AG04450 (cell line): ENCODE data around the gene SORCS2. TPM values are rescaled to one million over a fixed set of nuclear protein-coding genes. Genes with fewer than 3 reads are reported as not detected.

ENCODE experiments used
- CTCF ChIA-PET: fragments of 300-600, 350-600 bp; formaldehyde crosslinking; extraction: SDS; loops from one replicate; lab custom pipeline; 2022; ENCODE audit warnings: antibody characterized with exemption, inconsistent platforms; lab: Charles Lee
- POLR2A ChIA-PET: fragments of 350-600 bp; formaldehyde crosslinking; extraction: SDS; loops from one replicate; lab custom pipeline; 2021; ENCODE audit warnings: antibody characterized with exemption, inconsistent platforms; lab: Yijun Ruan, JAX
- DNase-seq: peaks from one replicate; pipeline ENCODE4 v3.0.0-alpha.2; 2011; ENCODE audit warnings: low read depth, low spot score
- H3K27ac ChIP-seq: one replicate; pipeline ENCODE4 v1.5.1; 2012; ENCODE audit warnings: low read depth, low read length, control low read depth
- H3K27me3 ChIP-seq: one replicate; pipeline ENCODE4 v1.6.0; 2012; ENCODE audit warnings: low read length; ENCODE audit not compliant: control insufficient read depth, insufficient read depth
- H3K4me3 ChIP-seq: 2 replicates; pipeline ENCODE4 v1.5.1; 2011; ENCODE audit warnings: mild to moderate bottlenecking, low read depth, low read length, control low read depth
- H3K9me3 ChIP-seq: 2 replicates; pipeline ENCODE4 v1.5.1; 2012; ENCODE audit warnings: low read length; ENCODE audit not compliant: control insufficient read depth, insufficient read depth
- polyA minus RNA-seq: library from RNA; depleted of rRNA, polyadenylated mRNA; stranded (reverse); fragments of >200 nt; gene quantifications from 2 replicates; pipeline ENCODE4 v1.2.3, GENCODE V29; 2011; rRNA and poly(A)+ RNA removed
- polyA plus RNA-seq: library from polyadenylated mRNA; depleted of rRNA; stranded (reverse); fragments of >200 nt; gene quantifications from 2 replicates; pipeline ENCODE4 v1.2.3, GENCODE V29; 2011; rRNA removed
- TF ChIP-seq, protein P1 (sequence below): IDR thresholded peaks from 2 replicates; pipeline ENCODE4 v1.5.1; 2011; ENCODE audit warnings: low read depth, low read length, control low read depth, inconsistent platforms

The SORCS2 gene
- polyA plus RNA-seq (0.29 and 0.65 TPM in 2 replicates), polyA minus RNA-seq (0.48 and 1.2 TPM in 2 replicates)

GRCh38 chr4:7192252-7193029 is at the start of gene SORCS2:
TSS of gene SORCS2 (plus strand) at chr4:7192538.
- Histone ChIP-seq H3K27me3 (peaks cover 65% of the 10 kb centered on the region), H3K27ac (no peak within 1 kb of the TSS), H3K4me3 (peak within 1 kb of the TSS; percentile 43), H3K9me3 (no peaks in the 10 kb centered on the region; the same call in 1 of the 2 replicates)
- no peak for DNase-seq
- ChIA-PET POLR2A (no interaction called here), CTCF (interaction anchor here (0.6 to 1.9 kb wide), 11 partner anchors 9 to 530 kb away, joined by 3 to 31 read pairs (median 5); no protein-coding TSS in a partner anchor)
- TF ChIP-seq, protein P1, sequence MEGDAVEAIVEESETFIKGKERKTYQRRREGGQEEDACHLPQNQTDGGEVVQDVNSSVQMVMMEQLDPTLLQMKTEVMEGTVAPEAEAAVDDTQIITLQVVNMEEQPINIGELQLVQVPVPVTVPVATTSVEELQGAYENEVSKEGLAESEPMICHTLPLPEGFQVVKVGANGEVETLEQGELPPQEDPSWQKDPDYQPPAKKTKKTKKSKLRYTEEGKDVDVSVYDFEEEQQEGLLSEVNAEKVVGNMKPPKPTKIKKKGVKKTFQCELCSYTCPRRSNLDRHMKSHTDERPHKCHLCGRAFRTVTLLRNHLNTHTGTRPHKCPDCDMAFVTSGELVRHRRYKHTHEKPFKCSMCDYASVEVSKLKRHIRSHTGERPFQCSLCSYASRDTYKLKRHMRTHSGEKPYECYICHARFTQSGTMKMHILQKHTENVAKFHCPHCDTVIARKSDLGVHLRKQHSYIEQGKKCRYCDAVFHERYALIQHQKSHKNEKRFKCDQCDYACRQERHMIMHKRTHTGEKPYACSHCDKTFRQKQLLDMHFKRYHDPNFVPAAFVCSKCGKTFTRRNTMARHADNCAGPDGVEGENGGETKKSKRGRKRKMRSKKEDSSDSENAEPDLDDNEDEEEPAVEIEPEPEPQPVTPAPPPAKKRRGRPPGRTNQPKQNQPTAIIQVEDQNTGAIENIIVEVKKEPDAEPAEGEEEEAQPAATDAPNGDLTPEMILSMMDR = peak; percentile 36

DNA sequence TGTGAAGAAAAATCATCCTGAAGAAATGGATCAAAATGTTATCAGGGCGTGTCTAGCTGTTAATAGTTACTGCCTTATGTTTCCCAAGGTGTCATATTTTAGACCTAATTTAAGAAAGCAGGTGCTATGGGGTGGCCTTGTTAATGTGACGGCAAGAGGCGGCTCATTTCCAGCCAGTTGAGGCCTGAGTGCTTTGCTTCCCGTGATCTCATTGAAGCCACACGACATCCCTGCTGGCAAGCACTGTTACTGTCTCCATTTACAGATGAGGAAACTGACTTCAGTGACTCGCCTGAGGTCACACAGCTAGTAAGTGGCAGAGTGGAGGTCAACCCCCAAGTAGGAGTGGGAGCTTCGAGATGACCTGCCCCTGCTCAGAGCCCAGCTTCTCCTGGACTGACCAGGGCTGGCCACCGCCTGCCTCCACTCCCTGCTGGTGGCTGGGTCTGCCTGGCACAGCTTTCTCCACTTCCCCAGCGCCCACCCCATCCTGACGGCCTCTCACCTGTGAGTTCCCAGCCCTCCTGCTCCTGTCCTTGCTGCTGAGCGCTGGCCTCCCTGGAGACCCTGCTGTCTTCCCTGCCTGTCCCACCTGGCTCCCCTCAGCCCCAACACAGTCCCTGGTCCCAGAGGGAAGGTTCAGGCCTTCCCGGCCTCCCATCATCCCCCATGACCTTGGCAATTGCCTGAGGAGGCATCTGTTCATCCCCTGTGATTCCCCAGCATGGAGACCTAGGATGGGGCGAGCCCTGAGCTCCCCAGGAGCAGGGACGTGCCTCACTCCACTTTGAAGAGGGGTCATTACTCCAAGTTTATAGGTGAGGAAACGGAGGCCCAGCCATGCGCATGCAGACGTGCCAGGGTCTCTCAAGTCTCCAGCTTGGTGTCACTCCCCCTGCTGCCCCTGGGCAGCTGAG is 47.7 kb upstream of the SORCS2 start:
- Histone ChIP-seq H3K27ac (no peak overlapping the region), H3K9me3 (no peaks in the 10 kb centered on the region), H3K27me3 (peaks cover 56% of the 10 kb centered on the region), H3K4me3 (no peak overlapping the region)
- CTCF ChIA-PET = interaction anchor here (1.3 kb wide), 1 partner anchor 14 kb away, joined by 3 read pairs; no protein-coding TSS in a partner anchor
- TF ChIP-seq, protein P1 = no peak
- POLR2A ChIA-PET = no interaction called here
- DNase-seq = no peak

- H3K4me3 ChIP-seq = no peak overlapping the region
- H3K27ac ChIP-seq = no peak overlapping the region
- no peaks in the 10 kb centered on the region for H3K9me3 ChIP-seq
- TF ChIP-seq, protein P1 = no peak
- POLR2A ChIA-PET = no interaction called here
- peaks cover 59% of the 10 kb centered on the region for H3K27me3 ChIP-seq
- no peak for DNase-seq
- CTCF ChIA-PET = interaction anchor here (1.3 kb wide), 1 partner anchor 13 kb away, joined by 3 read pairs; no protein-coding TSS in a partner anchor
Observed at GRCh38 chr4:7145291-7145934, 46.9 kb upstream of the SORCS2 start.

GRCh38 chr4:7146059-7146785 is 46.1 kb upstream of the SORCS2 start:
- H3K9me3 ChIP-seq = no peaks in the 10 kb centered on the region
- no peak overlapping the region for H3K27ac ChIP-seq
- TF ChIP-seq, protein P1 = no peak
- POLR2A ChIA-PET = no interaction called here
- H3K27me3 ChIP-seq = peaks cover 57% of the 10 kb centered on the region
- no peak for DNase-seq
- CTCF ChIA-PET = interaction anchor here (1.8 to 2.0 kb wide), 2 partner anchors 11 to 44 kb away, joined by 4 to 6 read pairs; no protein-coding TSS in a partner anchor
- H3K4me3 ChIP-seq = no peak overlapping the region
